ENCODE results near the gene ERC2.

The ERC2 gene

GRCh38 chr3:55770077-55770476 is 698.2 kb downstream of the ERC2 start:
- TF ChIP-seq CTCF (IDR thresholded peaks at IDR 0.05; ENCODE audit: low read depth, low read length) = no peak

GRCh38 chr3:55766753-55767152 is 701.5 kb downstream of the ERC2 start:
- TF ChIP-seq CTCF (IDR thresholded peaks at IDR 0.05; ENCODE audit: low read depth, low read length) = no peak
- Histone ChIP-seq H3K27me3 (ENCODE audit: insufficient read depth, low read depth, severe bottlenecking) (no peaks in the 10 kb centered on the region), H3K4me3 (ENCODE audit: low read depth, low read length) (no peak overlapping the region), H3K9me3 (ENCODE audit: severe bottlenecking) (no peaks in the 10 kb centered on the region), H3K27ac (no peak overlapping the region), H3K36me3 (no peaks in the 10 kb centered on the region)
- DNase-seq = no peak

More at GRCh38 chr3:55770077-55770476, 698.2 kb downstream of the ERC2 start:
- Histone ChIP-seq H3K27me3 (ENCODE audit: insufficient read depth, low read depth, severe bottlenecking) (no peaks in the 10 kb centered on the region), H3K27ac (no peak overlapping the region), H3K4me3 (ENCODE audit: low read depth, low read length) (no peak overlapping the region), H3K36me3 (no peaks in the 10 kb centered on the region), H3K9me3 (ENCODE audit: severe bottlenecking) (no peaks in the 10 kb centered on the region)
- no peak for DNase-seq

DNA sequence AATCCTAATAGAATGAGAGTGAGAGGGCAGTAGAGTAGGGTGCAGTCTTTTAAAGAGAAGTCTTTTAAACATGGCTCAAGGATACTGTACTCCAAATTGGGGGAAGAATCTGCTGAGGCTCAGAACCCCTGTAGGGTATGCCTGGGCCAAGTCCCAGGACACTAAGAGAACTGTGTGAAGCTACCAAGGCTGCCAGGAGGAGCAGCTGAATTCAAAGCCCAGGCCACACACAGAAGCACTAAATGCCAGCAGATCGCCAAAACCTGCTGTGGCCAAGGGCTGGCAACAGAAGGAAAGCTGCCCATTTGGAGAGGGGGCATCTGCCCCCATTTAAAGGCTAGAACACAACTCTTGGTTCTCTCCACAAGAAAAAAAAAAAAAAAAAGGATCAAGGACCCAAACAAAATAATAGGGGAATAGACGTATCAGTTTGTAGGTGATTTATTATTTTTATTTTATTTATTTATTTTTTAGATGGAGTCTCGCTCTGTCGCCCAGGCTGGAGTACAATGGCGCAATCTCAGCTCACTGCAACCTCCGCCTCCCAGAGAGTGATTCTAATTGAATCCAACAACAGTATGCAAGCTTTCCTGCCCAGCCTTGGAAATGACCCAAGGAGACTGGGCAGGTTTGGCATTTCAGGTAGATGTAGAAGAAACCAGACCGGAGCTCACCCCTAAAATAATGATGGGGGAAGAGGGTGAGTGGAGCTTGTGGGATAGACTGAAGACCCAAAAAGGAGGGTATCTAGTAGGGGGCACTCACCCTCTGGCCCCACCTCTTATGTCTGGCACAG is 702.2 kb downstream of the ERC2 start:
- no peak overlapping the region for H3K27ac ChIP-seq
- TF ChIP-seq CTCF (IDR thresholded peaks at IDR 0.05; ENCODE audit: low read depth, low read length) = no peak
- H3K36me3 ChIP-seq = no peaks in the 10 kb centered on the region
- H3K4me3 ChIP-seq (ENCODE audit: low read depth, low read length) = no peak overlapping the region
- no peaks in the 10 kb centered on the region for H3K27me3 ChIP-seq (ENCODE audit: insufficient read depth, low read depth, severe bottlenecking)
- H3K9me3 ChIP-seq (ENCODE audit: severe bottlenecking) = no peaks in the 10 kb centered on the region
- no peak for DNase-seq

- Histone ChIP-seq H3K9me3 (ENCODE audit: severe bottlenecking) (no peaks in the 10 kb centered on the region), H3K4me3 (ENCODE audit: low read depth, low read length) (no peak overlapping the region), H3K27ac (no peak overlapping the region), H3K27me3 (ENCODE audit: insufficient read depth, low read depth, severe bottlenecking) (no peaks in the 10 kb centered on the region), H3K36me3 (no peaks in the 10 kb centered on the region)
- DNase-seq = no peak
- TF ChIP-seq CTCF (IDR thresholded peaks at IDR 0.05; ENCODE audit: low read depth, low read length) = no peak
Observed at GRCh38 chr3:55765398-55765797, 702.9 kb downstream of the ERC2 start.

- DNase-seq = no peak
- H3K27ac ChIP-seq = no peak overlapping the region
- no peak overlapping the region for H3K4me3 ChIP-seq (ENCODE audit: low read depth, low read length)
- H3K9me3 ChIP-seq (ENCODE audit: severe bottlenecking) = no peaks in the 10 kb centered on the region
- H3K27me3 ChIP-seq (ENCODE audit: insufficient read depth, low read depth, severe bottlenecking) = no peaks in the 10 kb centered on the region
- no peak for TF ChIP-seq CTCF (IDR thresholded peaks at IDR 0.05; ENCODE audit: low read depth, low read length)
- no peaks in the 10 kb centered on the region for H3K36me3 ChIP-seq
Observed at GRCh38 chr3:55756976-55757375, 711.3 kb downstream of the ERC2 start.

Measured in WERI-Rb-1 (cell line).